K562 (cell line): Measurements from ENCODE around the gene ST6GALNAC3. TPM values are rescaled to one million over a fixed set of nuclear protein-coding genes. Genes with fewer than 3 reads are reported as not detected.
A peak's percentile ranks its signal among the peaks of the same experiment; 100 is the strongest.

Experiments used
- CREB3L1 ChIP-seq: fragments of 450-650 bp; IDR thresholded peaks from 2 replicates; pipeline ENCODE4 v1.6.1; 2014; ENCODE audit warnings: low read depth, mild to moderate bottlenecking, moderate library complexity, borderline replicate concordance
- HDGF ChIP-seq: fragments of 450-650 bp; IDR thresholded peaks from 2 replicates; pipeline ENCODE4 v1.6.1; 2016
- HNRNPUL1 ChIP-seq: fragments of 200-400 bp; formaldehyde crosslinking; IDR thresholded peaks from 2 replicates; pipeline ENCODE4 v1.6.1; 2017; ENCODE audit warnings: low read length
- L3MBTL2 ChIP-seq: fragments of 450-650 bp; IDR thresholded peaks from 2 replicates; pipeline ENCODE4 v1.6.1; 2016; ENCODE audit warnings: mild to moderate bottlenecking, moderate library complexity
- NR2C2 ChIP-seq, 2 experiments: fragments of 200-800 bp in 1 of 2; sonication (Bioruptor generic) in 1 of 2; sonication (generic) in 1 of 2; formaldehyde crosslinking in 1 of 2; IDR thresholded peaks; 2 replicates each; pipeline versions ENCODE4 v1.6.1 to v1.8.0; 2016 to 2022; ENCODE audit warnings: mild to moderate bottlenecking in 1 of 2, missing compliant biosample characterization in 1 of 2, missing genetic modification characterization in 1 of 2, missing genetic modification reagents in 1 of 2
- TBL1XR1 ChIP-seq, 2 experiments: IDR thresholded peaks; 2 replicates each; pipeline ENCODE4 v1.6.1; 2012; ENCODE audit warnings: improper control_type of control experiment in 2 of 2, low read length in 2 of 2, mild to moderate bottlenecking in 1 of 2
- TCFL5 ChIP-seq: fragments of 250-450 bp; sonication (Bioruptor Pico); conservative IDR thresholded peaks from 2 replicates; pipeline ENCODE4 v1.6.1; 2021; ENCODE audit warnings: mild to moderate bottlenecking, moderate library complexity, matching md5 sums
- ZNF407 ChIP-seq: fragments of 450-650 bp; IDR thresholded peaks from 2 replicates; pipeline ENCODE4 v1.6.1; 2016; ENCODE audit warnings: low read depth
- ZNF431 ChIP-seq: sonication (generic); formaldehyde crosslinking; IDR thresholded peaks from 2 replicates; pipeline ENCODE4 v1.8.0; 2022; ENCODE audit warnings: mild to moderate bottlenecking, missing genetic modification reagents
- polyA plus RNA-seq, 8 experiments: library from polyadenylated mRNA; depleted of rRNA in 4 of 8; stranded (reverse) in 5 of 8; unstranded in 3 of 8; fragments of >200 nt; fragmentation: Nextera tagmentation in 2 of 8; fragmentation: Illumina TruSeq in 1 of 8; extraction: Ambion mirVana in 2 of 8; extraction: Trizol in 1 of 8; gene quantifications; 2 replicates each; pipeline versions ENCODE4 v1.2.1 to v1.2.3, GENCODE V29; 2011 to 2014; ENCODE audit warnings: inconsistent platforms in 1 of 8, missing spikeins in 1 of 8
- total RNA-seq, 7 experiments: library from RNA; depleted of rRNA in 6 of 7; stranded (reverse); fragments of >200 nt in 6 of 7; fragmentation: Illumina TruSeq in 2 of 7; extraction: Trizol in 2 of 7; gene quantifications; 2 replicates each; pipeline versions ENCODE4 v1.2.1 to v1.2.3, GENCODE V29; 2011 to 2021; ENCODE audit warnings: low replicate concordance in 1 of 7

ST6GALNAC3 gene
- total and polyA plus RNA-seq, 9 of the 15 experiments (the other 6 are each of a cell fraction or from before 2014, with no cell fraction given), result 0.04 to 0.29 (median 0.18) TPM; not detected in 6

GRCh38 chr1:76154206-76154956, 79.8 kb downstream of the ST6GALNAC3 start (continued):
- no peak for TF ChIP-seq ZNF407
- 0 out of 2 replicates have a peak, but pooled peaks have one; percentile 35 for TF ChIP-seq TCFL5 (CRISPR knock-in tag)
- TF ChIP-seq TBL1XR1 (IDR thresholded peaks at IDR 0.05; ENCODE audit: low read length in 2 of 2), result 0 out of 4 replicates have a peak, but pooled peaks of 1 of the 2 experiments have one; percentile 22
- peak; percentile 50 for TF ChIP-seq L3MBTL2
- TF ChIP-seq CREB3L1, result no peak
- no peak for TF ChIP-seq HNRNPUL1
- TF ChIP-seq ZNF431 (CRISPR knock-in tag), result no peak
- no peak for TF ChIP-seq NR2C2 (CRISPR knock-in tag; IDR thresholded peaks at IDR 0.05)
- peak; percentile 59 for TF ChIP-seq NR2C2 (tag; IDR thresholded peaks at IDR 0.05)
- TF ChIP-seq HDGF, result no peak
